LNCaP clone FGC (cell line): ENCODE measurements around the gene ERCC5.
A peak's percentile ranks its signal among the peaks of the same experiment; 100 is the strongest.

Experiments
- DNase-seq: peaks from one replicate; pipeline ENCODE4 v3.0.0-alpha.2; 2011; ENCODE audit warnings: low read depth
- H3K4me3 ChIP-seq: 2 replicates; pipeline ENCODE4 v1.5.1; 2011; ENCODE audit warnings: mild to moderate bottlenecking, low read depth, low read length, control low read depth
- TF ChIP-seq, protein P1 (sequence below): IDR thresholded peaks from 2 replicates; pipeline ENCODE4 v1.5.1; 2012; ENCODE audit warnings: mild to moderate bottlenecking; ENCODE audit not compliant: control insufficient read depth, insufficient read depth; ENCODE audit errors: extremely low read depth

ERCC5 gene

DNA sequence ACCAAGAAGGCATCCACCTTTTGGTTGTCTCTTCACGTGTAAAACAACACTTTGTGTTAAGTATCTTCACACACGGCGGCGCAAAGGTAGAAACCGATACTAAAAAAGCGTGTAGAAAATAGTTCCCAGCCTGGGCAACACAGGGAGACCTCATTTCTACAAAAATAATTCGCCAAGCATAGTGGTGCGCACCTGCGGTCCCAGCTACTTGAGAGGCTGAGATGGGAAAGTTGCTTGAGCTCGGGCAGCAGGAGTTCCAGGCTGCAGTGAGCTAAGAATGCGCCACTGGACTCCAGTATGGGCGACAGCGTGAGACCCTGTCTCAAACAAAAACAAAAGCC, 573 bp upstream of the ERCC5 start:
- peak overlapping the region; percentile 93 for H3K4me3 ChIP-seq
- TF ChIP-seq, protein P1, sequence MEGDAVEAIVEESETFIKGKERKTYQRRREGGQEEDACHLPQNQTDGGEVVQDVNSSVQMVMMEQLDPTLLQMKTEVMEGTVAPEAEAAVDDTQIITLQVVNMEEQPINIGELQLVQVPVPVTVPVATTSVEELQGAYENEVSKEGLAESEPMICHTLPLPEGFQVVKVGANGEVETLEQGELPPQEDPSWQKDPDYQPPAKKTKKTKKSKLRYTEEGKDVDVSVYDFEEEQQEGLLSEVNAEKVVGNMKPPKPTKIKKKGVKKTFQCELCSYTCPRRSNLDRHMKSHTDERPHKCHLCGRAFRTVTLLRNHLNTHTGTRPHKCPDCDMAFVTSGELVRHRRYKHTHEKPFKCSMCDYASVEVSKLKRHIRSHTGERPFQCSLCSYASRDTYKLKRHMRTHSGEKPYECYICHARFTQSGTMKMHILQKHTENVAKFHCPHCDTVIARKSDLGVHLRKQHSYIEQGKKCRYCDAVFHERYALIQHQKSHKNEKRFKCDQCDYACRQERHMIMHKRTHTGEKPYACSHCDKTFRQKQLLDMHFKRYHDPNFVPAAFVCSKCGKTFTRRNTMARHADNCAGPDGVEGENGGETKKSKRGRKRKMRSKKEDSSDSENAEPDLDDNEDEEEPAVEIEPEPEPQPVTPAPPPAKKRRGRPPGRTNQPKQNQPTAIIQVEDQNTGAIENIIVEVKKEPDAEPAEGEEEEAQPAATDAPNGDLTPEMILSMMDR = no peak
- no peak for DNase-seq

DNA sequence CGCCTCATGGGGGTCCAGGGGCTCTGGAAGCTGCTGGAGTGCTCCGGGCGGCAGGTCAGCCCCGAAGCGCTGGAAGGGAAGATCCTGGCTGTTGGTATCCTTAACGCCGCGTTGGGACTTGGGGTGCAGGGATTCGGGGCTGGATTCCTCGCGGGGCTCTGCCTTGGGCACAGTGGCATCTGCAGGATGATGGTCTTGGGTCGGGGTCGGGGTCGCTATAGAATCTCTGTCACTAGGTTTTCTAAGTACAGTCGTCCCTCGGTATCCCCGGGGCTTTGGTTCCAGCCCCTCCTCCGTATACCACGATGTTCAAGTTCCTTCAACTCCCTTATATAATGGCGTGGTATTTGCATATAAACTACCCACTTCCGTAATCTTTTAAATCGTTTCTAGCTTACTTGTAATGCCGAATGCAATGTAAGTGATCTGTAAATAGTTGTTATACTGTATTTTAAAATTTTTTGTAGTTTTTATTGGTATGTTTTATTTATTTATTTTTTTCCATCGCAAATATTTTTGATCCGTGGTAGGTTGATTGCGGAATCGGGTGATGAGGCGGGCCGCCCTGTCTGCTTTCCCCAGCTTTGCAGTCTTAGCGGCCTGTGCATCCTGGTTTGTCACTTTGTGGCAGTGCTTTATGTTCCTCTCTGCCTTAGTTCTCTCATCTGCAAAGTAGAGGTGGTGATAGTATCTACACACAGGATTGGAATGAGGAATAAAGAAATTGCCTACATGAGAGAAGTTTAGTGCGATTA, 606 bp downstream of the ERCC5 start:
- peak overlapping the region; percentile 93 for H3K4me3 ChIP-seq
- DNase-seq = no peak
- TF ChIP-seq, protein P1 = no peak

DNA sequence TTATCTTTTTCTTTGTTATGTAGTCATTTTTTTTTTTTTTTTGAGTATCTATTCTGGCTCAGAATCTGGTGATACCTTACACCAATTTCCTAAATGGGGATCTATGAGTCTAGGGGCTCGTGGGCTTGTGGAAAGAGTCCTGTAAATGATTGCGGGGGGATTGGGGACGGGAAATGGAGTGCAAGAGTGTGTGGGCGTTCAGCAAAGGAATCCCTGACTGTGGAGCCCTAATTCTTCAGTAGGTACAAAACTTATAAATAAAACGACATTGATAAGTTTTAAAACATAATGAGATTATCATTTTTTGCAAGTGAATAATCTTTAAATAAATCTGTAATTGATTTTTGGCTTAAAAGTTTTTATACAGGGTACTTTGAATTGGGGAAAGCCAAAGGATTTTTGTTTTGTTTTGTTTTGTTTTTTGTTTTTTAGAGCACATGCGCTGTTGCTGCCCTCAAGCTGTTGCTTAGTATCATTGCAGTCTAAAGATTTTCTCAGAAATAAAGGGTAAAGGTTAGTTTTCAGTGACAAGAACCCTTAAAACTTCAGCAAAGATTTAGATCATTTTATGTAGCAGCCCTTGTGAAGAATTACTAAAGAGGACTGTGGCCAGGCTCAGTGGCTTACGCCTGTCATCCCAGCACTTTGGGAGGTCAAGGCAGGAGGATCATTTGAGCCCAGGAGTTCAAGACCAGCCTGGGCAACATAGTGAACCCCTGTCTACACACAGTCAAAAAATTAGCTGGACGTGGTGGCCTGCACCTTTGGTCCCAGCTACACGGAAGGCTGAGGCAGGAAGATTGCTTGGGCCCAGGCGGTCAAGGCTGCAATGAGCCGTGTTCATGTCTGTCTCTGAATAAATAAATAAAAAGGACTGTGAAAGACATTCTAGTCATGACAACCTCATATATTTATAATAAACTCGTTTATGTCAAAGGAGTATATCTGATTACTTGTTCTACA, 1.7 kb downstream of the ERCC5 start:
- TF ChIP-seq, protein P1 = peak; percentile 70
- DNase-seq = no peak
- peak overlapping the region; percentile 93 for H3K4me3 ChIP-seq

DNA sequence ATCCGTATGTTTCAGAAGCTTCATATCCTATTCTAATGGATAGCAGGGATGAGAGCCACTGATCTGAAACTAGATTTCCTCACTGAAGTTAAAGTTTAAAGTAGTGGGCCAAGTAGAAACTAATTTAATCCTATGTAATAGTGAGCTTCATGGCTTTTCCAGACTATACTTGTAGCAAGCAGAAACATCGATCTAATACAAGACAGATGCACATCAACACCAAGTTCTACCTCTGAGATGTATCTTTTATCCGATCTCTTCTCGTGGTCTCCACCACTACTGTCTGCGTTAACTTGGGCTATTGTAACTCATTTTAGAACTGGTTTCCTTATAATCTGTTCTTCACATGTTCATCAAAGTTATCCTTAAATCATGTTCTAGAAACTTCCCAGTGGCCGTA, 3.1 kb downstream of the ERCC5 start:
- TF ChIP-seq, protein P1 = no peak
- no peak for DNase-seq
- H3K4me3 ChIP-seq = no peak overlapping the region

DNA sequence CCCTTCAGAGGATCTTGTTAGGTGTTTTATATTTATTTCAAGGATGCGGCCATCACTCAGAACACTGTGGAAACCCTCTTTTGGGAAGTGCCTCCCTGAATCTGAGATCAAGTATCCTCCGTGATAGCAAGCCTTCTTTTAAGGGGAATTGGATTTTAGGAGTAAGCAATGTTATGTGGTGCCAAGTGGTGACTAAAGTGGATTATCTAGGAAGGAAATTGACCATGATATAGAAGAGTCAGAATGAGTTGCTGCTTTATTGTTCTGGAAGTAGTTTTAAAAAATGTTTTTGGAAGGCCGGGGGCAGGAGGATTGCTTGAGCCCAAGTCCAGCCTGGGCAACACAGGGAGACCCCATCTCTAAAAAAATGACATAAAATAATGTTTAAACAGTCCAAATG, 6.7 kb downstream of the ERCC5 start:
- DNase-seq = no peak
- no peak overlapping the region for H3K4me3 ChIP-seq
- TF ChIP-seq, protein P1 = no peak

DNA sequence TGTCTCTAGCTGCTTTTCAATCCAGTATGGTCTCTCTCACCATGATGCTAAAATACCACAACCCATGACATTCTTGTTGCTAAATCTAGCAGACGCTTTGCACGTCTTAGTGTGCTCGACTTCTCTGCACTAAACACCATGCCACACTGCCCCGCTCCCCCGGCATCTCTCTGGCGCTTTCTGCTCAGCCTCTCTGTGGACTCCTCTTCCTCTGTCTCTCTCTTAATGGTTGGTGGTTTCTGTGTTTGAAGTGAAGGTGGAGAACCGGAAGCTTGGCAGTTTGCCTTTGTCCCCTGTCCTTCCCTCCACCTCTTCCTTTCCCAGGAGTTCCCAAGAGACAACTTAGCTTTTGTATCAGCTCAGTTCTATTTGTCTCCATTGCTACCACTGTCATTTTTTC, 8.8 kb downstream of the ERCC5 start:
- no peak overlapping the region for H3K4me3 ChIP-seq
- TF ChIP-seq, protein P1 = no peak
- no peak for DNase-seq
